PC-9 (cell line): ENCODE data around the gene C14orf39. TPM values are rescaled to one million over a fixed set of nuclear protein-coding genes. Genes with fewer than 3 reads are reported as not detected.

ENCODE experiments used
- BruUV-seq: library from RNA; stranded (reverse); fragments of 400-500 nt; replicated peaks from 2 replicates; lab custom pipeline; 2021; lab: Mats Ljungman, UMichigan
- CTCF ChIA-PET: fragments of 300-600 bp; sonication (Branson Sonifier 250); formaldehyde crosslinking; loops from one replicate; lab custom pipeline; 2022; ENCODE audit warnings: antibody characterized with exemption; lab: Charles Lee
- POLR2A ChIA-PET: fragments of 300-600 bp; sonication (Branson Sonifier 250); formaldehyde crosslinking; loops from one replicate; lab custom pipeline; 2022; ENCODE audit warnings: antibody characterized with exemption; ENCODE audit not compliant: unreplicated experiment; lab: Charles Lee
- DNase-seq, 2 experiments: peaks; one replicate each; pipeline versions ENCODE4 v3.0.0 to v3.0.0-alpha.2; 2015 to 2022; ENCODE audit warnings: mixed read lengths in 1 of 2
- H2AFZ ChIP-seq: fragments of 200-600 bp; sonication (generic); 2 replicates; pipeline ENCODE4 v1.8.1; 2017; ENCODE audit warnings: antibody characterized with exemption
- H3F3A ChIP-seq: fragments of 200-600 bp; sonication (generic); 2 replicates; pipeline ENCODE4 v1.8.1; 2017; ENCODE audit warnings: antibody characterized with exemption, mild to moderate bottlenecking, low read depth; ENCODE audit not compliant: insufficient read depth
- H3K27ac ChIP-seq: fragments of 200-600 bp; sonication (generic); 2 replicates; pipeline ENCODE4 v1.6.1; 2016; ENCODE audit warnings: mixed run types
- H3K27me3 ChIP-seq: fragments of 200-600 bp; sonication (generic); 2 replicates; pipeline ENCODE4 v1.6.1; 2016; ENCODE audit warnings: low read depth, mixed run types; ENCODE audit not compliant: insufficient read depth
- H3K36me3 ChIP-seq: fragments of 200-600 bp; sonication (generic); 2 replicates; pipeline ENCODE4 v1.6.1; 2016; ENCODE audit warnings: low read depth, mixed run types
- H3K4me1 ChIP-seq: fragments of 200-600 bp; sonication (generic); replicated peaks from 2 replicates; pipeline ENCODE4 v1.6.1; 2016; ENCODE audit warnings: mixed run types; ENCODE audit not compliant: insufficient read depth
- H3K4me2 ChIP-seq: fragments of 200-600 bp; sonication (generic); 2 replicates; pipeline ENCODE4 v1.6.1; 2017; ENCODE audit warnings: mixed run types
- H3K4me3 ChIP-seq: fragments of 200-600 bp; sonication (generic); 2 replicates; pipeline ENCODE4 v1.6.1; 2016; ENCODE audit warnings: mixed run types
- H3K79me2 ChIP-seq: fragments of 200-600 bp; sonication (generic); 2 replicates; pipeline ENCODE4 v1.6.1; 2017; ENCODE audit warnings: low read depth, mixed run types
- H3K9me2 ChIP-seq: fragments of 200-600 bp; sonication (generic); 2 replicates; pipeline ENCODE4 v1.8.1; 2017; ENCODE audit warnings: mild to moderate bottlenecking; ENCODE audit not compliant: insufficient read depth
- H3K9me3 ChIP-seq: fragments of 200-600 bp; sonication (generic); 2 replicates; pipeline ENCODE4 v1.8.1; 2016; ENCODE audit warnings: low read depth; ENCODE audit not compliant: insufficient read depth
- H4K20me1 ChIP-seq: fragments of 200-600 bp; sonication (generic); 2 replicates; pipeline ENCODE4 v1.8.1; 2017; ENCODE audit not compliant: insufficient read depth
- CTCF ChIP-seq: fragments of 200-600 bp; sonication (generic); conservative IDR thresholded peaks from 2 replicates; pipeline ENCODE4 v1.6.1; 2017; ENCODE audit warnings: mixed run types, antibody characterized with exemption, mild to moderate bottlenecking, moderate library complexity
- EZH2 ChIP-seq: fragments of 200-600 bp; sonication (generic); IDR thresholded peaks from 2 replicates; pipeline ENCODE4 v1.8.0; 2017; ENCODE audit warnings: antibody characterized with exemption, low read depth
- intact Hi-C: fragments of 100-400 bp; cut with micrococcal nuclease; formaldehyde crosslinking; loops from one replicate; pipeline ENCODE4 v1.10.0; 2022; ENCODE audit not compliant: unreplicated experiment
- total RNA-seq: library from RNA; stranded (reverse); gene quantifications from 2 replicates; pipeline ENCODE4 v1.2.3, GENCODE V29; 2021

The C14orf39 gene
- total RNA-seq, 1 experiment from 2014 or later = not detected

- Histone ChIP-seq H3K4me2 (no peak overlapping the region), H3K36me3 (no peaks in the 10 kb centered on the region), H3K79me2 (no peaks in the 10 kb centered on the region), H3K4me1 (no peaks in the 10 kb centered on the region), H3K27ac (no peak overlapping the region), H4K20me1 (no peaks in the 10 kb centered on the region), H3K9me2 (no peaks in the 10 kb centered on the region), H3K9me3 (no peaks in the 10 kb centered on the region), H3F3A (no peaks in the 10 kb centered on the region), H3K4me3 (no peak overlapping the region), H2AFZ (no peak overlapping the region), H3K27me3 (peaks cover 12% of the 10 kb centered on the region)
- POLR2A ChIA-PET = no interaction called here
- no TSS peak for BruUV-seq
- no peak for DNase-seq
- CTCF ChIA-PET = no interaction called here
- TF ChIP-seq CTCF = no peak
- TF ChIP-seq EZH2 = no peak
- intact Hi-C loops = no loop called here
These were observed 19.6 kb upstream of the C14orf39 start for GRCh38 chr14:60505448-60505847.

GRCh38 chr14:60502541-60502940 is 16.7 kb upstream of the C14orf39 start:
- peaks cover 4% of the 10 kb centered on the region; the same call in 1 of the 2 replicates for H3K27me3 ChIP-seq
- H3K9me3 ChIP-seq = no peaks in the 10 kb centered on the region
- H4K20me1 ChIP-seq = no peaks in the 10 kb centered on the region
- no peak overlapping the region for H2AFZ ChIP-seq
- H3F3A ChIP-seq = no peaks in the 10 kb centered on the region
- no peaks in the 10 kb centered on the region for H3K9me2 ChIP-seq
- POLR2A ChIA-PET = no interaction called here
- H3K4me1 ChIP-seq = no peaks in the 10 kb centered on the region
- intact Hi-C loops = no loop called here
- H3K36me3 ChIP-seq = no peaks in the 10 kb centered on the region
- CTCF ChIA-PET = no interaction called here
- H3K79me2 ChIP-seq = no peaks in the 10 kb centered on the region
- BruUV-seq = no TSS peak
- DNase-seq = no peak
- no peak overlapping the region for H3K4me3 ChIP-seq
- no peak for TF ChIP-seq EZH2
- TF ChIP-seq CTCF = no peak
- no peak overlapping the region for H3K27ac ChIP-seq
- no peak overlapping the region for H3K4me2 ChIP-seq

GRCh38 chr14:60495946-60496345 is 10.1 kb upstream of the C14orf39 start:
- no peak overlapping the region for H3K27ac ChIP-seq
- H3K9me3 ChIP-seq = no peaks in the 10 kb centered on the region; the same call in 1 of the 2 replicates
- no peaks in the 10 kb centered on the region for H3K4me1 ChIP-seq
- ChIA-PET CTCF (no interaction called here), POLR2A (no interaction called here)
- H3K4me2 ChIP-seq = no peak overlapping the region
- no peaks in the 10 kb centered on the region for H3K36me3 ChIP-seq
- H3K27me3 ChIP-seq = peaks cover 6% of the 10 kb centered on the region; the same call in 1 of the 2 replicates
- H3F3A ChIP-seq = no peaks in the 10 kb centered on the region
- no TSS peak for BruUV-seq
- TF ChIP-seq CTCF = no peak
- no peak for TF ChIP-seq EZH2
- no peaks in the 10 kb centered on the region for H3K9me2 ChIP-seq
- intact Hi-C loops = no loop called here
- H2AFZ ChIP-seq = no peak overlapping the region
- no peaks in the 10 kb centered on the region for H3K79me2 ChIP-seq
- no peak for DNase-seq
- H3K4me3 ChIP-seq = no peak overlapping the region
- H4K20me1 ChIP-seq = no peaks in the 10 kb centered on the region
